Neural cell (in vitro differentiated cells): ENCODE results near the gene RARRES1.

Experiments
- EP300 ChIP-seq: fragments of 450-650 bp; conservative IDR thresholded peaks from 2 replicates; pipeline ENCODE4 v1.6.1; 2014; ENCODE audit warnings: antibody characterized with exemption, mild to moderate bottlenecking, moderate library complexity; ENCODE audit not compliant: poor library complexity, severe bottlenecking
- EZH2 ChIP-seq: fragments of 200-600, 300-800 bp; shearing (Covaris generic), sonication (generic); IDR thresholded peaks from 2 replicates; pipeline ENCODE4 v1.6.1; 2014; ENCODE audit warnings: antibody characterized with exemption, low read length, borderline replicate concordance, mild to moderate bottlenecking; ENCODE audit not compliant: insufficient read depth, poor library complexity, severe bottlenecking
- POLR2AphosphoS5 ChIP-seq: IDR thresholded peaks from 2 replicates; pipeline ENCODE4 v1.6.1; 2012
- TAF1 ChIP-seq: IDR thresholded peaks from 2 replicates; pipeline ENCODE4 v1.6.1; 2012; ENCODE audit warnings: low read depth
- TF ChIP-seq, protein P1 (sequence below): fragments of 450-650 bp; IDR thresholded peaks from 2 replicates; pipeline ENCODE4 v1.5.1; 2014; ENCODE audit warnings: antibody characterized with exemption, mild to moderate bottlenecking, moderate library complexity; ENCODE audit not compliant: poor library complexity, severe bottlenecking
- TF ChIP-seq, protein P2 (sequence below): IDR thresholded peaks from 2 replicates; pipeline ENCODE4 v1.6.1; 2012; ENCODE audit warnings: borderline replicate concordance

DNA sequence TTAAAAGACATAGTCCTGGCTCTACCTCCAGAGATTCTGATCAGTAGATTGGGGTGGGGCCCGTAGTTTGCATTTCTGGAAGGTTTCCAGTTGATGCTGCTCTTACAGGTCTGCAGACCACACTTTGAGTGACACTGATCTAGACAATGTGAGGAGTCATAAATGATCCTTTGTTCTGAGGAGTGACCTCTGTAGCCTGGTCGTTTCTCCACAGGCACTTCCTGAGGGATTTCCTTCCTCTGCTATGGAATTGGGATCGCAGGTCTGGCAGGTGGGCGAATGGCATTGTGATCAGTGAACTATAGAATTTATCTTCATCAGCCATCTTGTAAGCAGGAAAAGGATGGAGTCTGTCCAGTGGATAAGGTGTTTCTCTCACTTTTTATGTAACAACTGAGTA, 82.5 kb downstream of the RARRES1 start:
- TF ChIP-seq EZH2, result no peak
- TF ChIP-seq, protein P1, sequence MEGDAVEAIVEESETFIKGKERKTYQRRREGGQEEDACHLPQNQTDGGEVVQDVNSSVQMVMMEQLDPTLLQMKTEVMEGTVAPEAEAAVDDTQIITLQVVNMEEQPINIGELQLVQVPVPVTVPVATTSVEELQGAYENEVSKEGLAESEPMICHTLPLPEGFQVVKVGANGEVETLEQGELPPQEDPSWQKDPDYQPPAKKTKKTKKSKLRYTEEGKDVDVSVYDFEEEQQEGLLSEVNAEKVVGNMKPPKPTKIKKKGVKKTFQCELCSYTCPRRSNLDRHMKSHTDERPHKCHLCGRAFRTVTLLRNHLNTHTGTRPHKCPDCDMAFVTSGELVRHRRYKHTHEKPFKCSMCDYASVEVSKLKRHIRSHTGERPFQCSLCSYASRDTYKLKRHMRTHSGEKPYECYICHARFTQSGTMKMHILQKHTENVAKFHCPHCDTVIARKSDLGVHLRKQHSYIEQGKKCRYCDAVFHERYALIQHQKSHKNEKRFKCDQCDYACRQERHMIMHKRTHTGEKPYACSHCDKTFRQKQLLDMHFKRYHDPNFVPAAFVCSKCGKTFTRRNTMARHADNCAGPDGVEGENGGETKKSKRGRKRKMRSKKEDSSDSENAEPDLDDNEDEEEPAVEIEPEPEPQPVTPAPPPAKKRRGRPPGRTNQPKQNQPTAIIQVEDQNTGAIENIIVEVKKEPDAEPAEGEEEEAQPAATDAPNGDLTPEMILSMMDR, result no peak
- no peak for TF ChIP-seq EP300
- TF ChIP-seq POLR2AphosphoS5, result no peak
- TF ChIP-seq TAF1, result no peak
- TF ChIP-seq, protein P2, sequence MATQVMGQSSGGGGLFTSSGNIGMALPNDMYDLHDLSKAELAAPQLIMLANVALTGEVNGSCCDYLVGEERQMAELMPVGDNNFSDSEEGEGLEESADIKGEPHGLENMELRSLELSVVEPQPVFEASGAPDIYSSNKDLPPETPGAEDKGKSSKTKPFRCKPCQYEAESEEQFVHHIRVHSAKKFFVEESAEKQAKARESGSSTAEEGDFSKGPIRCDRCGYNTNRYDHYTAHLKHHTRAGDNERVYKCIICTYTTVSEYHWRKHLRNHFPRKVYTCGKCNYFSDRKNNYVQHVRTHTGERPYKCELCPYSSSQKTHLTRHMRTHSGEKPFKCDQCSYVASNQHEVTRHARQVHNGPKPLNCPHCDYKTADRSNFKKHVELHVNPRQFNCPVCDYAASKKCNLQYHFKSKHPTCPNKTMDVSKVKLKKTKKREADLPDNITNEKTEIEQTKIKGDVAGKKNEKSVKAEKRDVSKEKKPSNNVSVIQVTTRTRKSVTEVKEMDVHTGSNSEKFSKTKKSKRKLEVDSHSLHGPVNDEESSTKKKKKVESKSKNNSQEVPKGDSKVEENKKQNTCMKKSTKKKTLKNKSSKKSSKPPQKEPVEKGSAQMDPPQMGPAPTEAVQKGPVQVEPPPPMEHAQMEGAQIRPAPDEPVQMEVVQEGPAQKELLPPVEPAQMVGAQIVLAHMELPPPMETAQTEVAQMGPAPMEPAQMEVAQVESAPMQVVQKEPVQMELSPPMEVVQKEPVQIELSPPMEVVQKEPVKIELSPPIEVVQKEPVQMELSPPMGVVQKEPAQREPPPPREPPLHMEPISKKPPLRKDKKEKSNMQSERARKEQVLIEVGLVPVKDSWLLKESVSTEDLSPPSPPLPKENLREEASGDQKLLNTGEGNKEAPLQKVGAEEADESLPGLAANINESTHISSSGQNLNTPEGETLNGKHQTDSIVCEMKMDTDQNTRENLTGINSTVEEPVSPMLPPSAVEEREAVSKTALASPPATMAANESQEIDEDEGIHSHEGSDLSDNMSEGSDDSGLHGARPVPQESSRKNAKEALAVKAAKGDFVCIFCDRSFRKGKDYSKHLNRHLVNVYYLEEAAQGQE, result no peak
